PFSK-1 (cell line): ENCODE results near the gene BCL2L1.

Source experiments
- POLR2AphosphoS5 ChIP-seq: IDR thresholded peaks from 2 replicates; pipeline ENCODE4 v1.6.1; 2012; ENCODE audit warnings: low read depth, mild to moderate bottlenecking, control low read depth, low read length, moderate library complexity
- SIN3A ChIP-seq: IDR thresholded peaks from 2 replicates; pipeline ENCODE4 v1.6.1; 2012; ENCODE audit warnings: mild to moderate bottlenecking, low read length, moderate library complexity, borderline replicate concordance; ENCODE audit not compliant: insufficient read depth
- TAF1 ChIP-seq: IDR thresholded peaks from 2 replicates; pipeline ENCODE4 v1.6.1; 2012; ENCODE audit warnings: low read length, control low read depth, borderline replicate concordance; ENCODE audit not compliant: insufficient read depth

DNA sequence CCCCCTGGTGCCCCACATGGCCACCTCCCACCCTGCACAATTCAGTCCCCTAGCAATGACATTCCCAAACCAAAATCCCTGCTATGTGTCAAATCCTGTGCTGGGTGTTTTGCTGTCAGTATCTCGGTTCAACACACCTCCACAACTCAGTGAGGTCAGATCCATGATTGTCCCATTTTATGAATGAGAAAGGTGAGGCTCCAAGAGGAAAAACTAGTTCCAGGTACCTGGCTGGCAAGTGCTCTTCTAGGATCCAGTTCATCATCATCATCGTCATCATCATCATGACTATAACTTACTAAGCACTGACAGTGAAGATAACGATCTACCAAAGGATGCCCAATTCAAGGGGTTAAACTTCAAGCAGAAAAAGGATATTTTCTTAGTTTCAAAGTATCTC is 102.4 kb downstream of the BCL2L1 start:
- TF ChIP-seq TAF1 = no peak
- no peak for TF ChIP-seq POLR2AphosphoS5
- TF ChIP-seq SIN3A = no peak
